Measurements from ENCODE around the gene PDZRN4.
"Not testable (repeated sequence)": the region's sequence is repeated elsewhere in the genome, so short reads cannot be mapped to it uniquely, and the experiment has no call there.

The PDZRN4 gene

GRCh38 chr12:41213648-41214047 lies 25.5 kb downstream of the PDZRN4 start:
- DNase-seq (ENCODE audit: low spot score) = no peak

GRCh38 chr12:41217727-41218126 lies 29.6 kb downstream of the PDZRN4 start:
- no peak for DNase-seq (ENCODE audit: low spot score)

- DNase-seq (ENCODE audit: low spot score) = no peak
These were observed 32.8 kb downstream of the PDZRN4 start for GRCh38 chr12:41220931-41221330.

GRCh38 chr12:41221491-41221890 lies 33.4 kb downstream of the PDZRN4 start:
- DNase-seq (ENCODE audit: low spot score) = no peak

GRCh38 chr12:41223600-41223999 lies 35.5 kb downstream of the PDZRN4 start:
- DNase-seq (ENCODE audit: low spot score) = no peak

GRCh38 chr12:41224066-41224465 lies 35.9 kb downstream of the PDZRN4 start:
- DNase-seq (ENCODE audit: low spot score) = no peak

- DNase-seq (ENCODE audit: low spot score) = no peak
These were observed 37.1 kb downstream of the PDZRN4 start for GRCh38 chr12:41225179-41225578.

- DNase-seq (ENCODE audit: low spot score) = no peak
These were observed 40.1 kb downstream of the PDZRN4 start for GRCh38 chr12:41228066-41228820.

GRCh38 chr12:41230756-41231155 lies 42.6 kb downstream of the PDZRN4 start:
- no peak for DNase-seq (ENCODE audit: low spot score)

GRCh38 chr12:41234692-41235091 lies 46.6 kb downstream of the PDZRN4 start:
- no peak for DNase-seq (ENCODE audit: low spot score)

GRCh38 chr12:41242603-41243002 lies 54.5 kb downstream of the PDZRN4 start:
- no peak for DNase-seq (ENCODE audit: low spot score)

- DNase-seq (ENCODE audit: low spot score) = no peak
These were observed 60.3 kb downstream of the PDZRN4 start for GRCh38 chr12:41248391-41248790.

- no peak for DNase-seq (ENCODE audit: low spot score)
These were observed 62.6 kb downstream of the PDZRN4 start for GRCh38 chr12:41250748-41251147.

- DNase-seq (ENCODE audit: low spot score) = no peak
These were observed 66.1 kb downstream of the PDZRN4 start for GRCh38 chr12:41254004-41254914.

- DNase-seq (ENCODE audit: low spot score) = not testable (repeated sequence)
These were observed 75.1 kb downstream of the PDZRN4 start for GRCh38 chr12:41263196-41263595.

GRCh38 chr12:41264281-41264680 lies 76.2 kb downstream of the PDZRN4 start:
- peak; percentile 26 for DNase-seq (ENCODE audit: low spot score)

GRCh38 chr12:41269056-41269455 lies 80.9 kb downstream of the PDZRN4 start:
- DNase-seq (ENCODE audit: low spot score) = no peak

- no peak for DNase-seq (ENCODE audit: low spot score)
These were observed 83.4 kb downstream of the PDZRN4 start for GRCh38 chr12:41271489-41271888.

GRCh38 chr12:41274643-41275042 lies 86.5 kb downstream of the PDZRN4 start:
- DNase-seq (ENCODE audit: low spot score) = no peak

GRCh38 chr12:41277100-41277945 lies 89.2 kb downstream of the PDZRN4 start:
- peak; percentile 47 for DNase-seq (ENCODE audit: low spot score)

- no peak for DNase-seq (ENCODE audit: low spot score)
These were observed 89.8 kb downstream of the PDZRN4 start for GRCh38 chr12:41277946-41278267.

- not testable (repeated sequence) for DNase-seq (ENCODE audit: low spot score)
These were observed 92.4 kb downstream of the PDZRN4 start for GRCh38 chr12:41280341-41281095.

Data from NAMALWA (cell line).